Left lung (tissue), 10 donors: ENCODE measurements around the gene AOPEP. TPM values are rescaled to one million over a fixed set of nuclear protein-coding genes. Genes with fewer than 3 reads are reported as not detected.

Experiments
- ATAC-seq: fragments of 200-7000 bp; cut with Tn5 transposase; one replicate; pipeline ENCODE4 v1.9.1; 2020; ENCODE audit warnings: moderate library complexity
- DNase-seq, 4 donors: peaks; one replicate each; pipeline ENCODE4 v3.0.0-alpha.2; 2013 to 2020
- H3K27ac ChIP-seq, 2 donors: fragments of 200-600 bp; sonication (generic) in 1 of 2; one replicate each; pipeline versions ENCODE4 v1.5.0 to v1.8.0; 2020 to 2021
- H3K27me3 ChIP-seq, 2 donors: fragments of 200-600 bp; sonication (generic) in 1 of 2; one replicate each; pipeline versions ENCODE4 v1.5.0 to v1.8.0; 2020 to 2021
- H3K36me3 ChIP-seq, 2 donors: fragments of 200-600 bp; sonication (generic) in 1 of 2; one replicate each; pipeline versions ENCODE4 v1.5.0 to v1.8.0; 2020 to 2021
- H3K4me1 ChIP-seq, 2 donors: fragments of 200-600 bp; one replicate each; pipeline ENCODE4 v1.8.0; 2021
- H3K4me3 ChIP-seq, 2 donors: fragments of 200-600 bp; sonication (generic) in 1 of 2; one replicate each; pipeline versions ENCODE4 v1.5.0 to v1.8.0; 2020 to 2021; ENCODE audit warnings: mild to moderate bottlenecking in 1 of 2
- H3K9me3 ChIP-seq, 2 donors: fragments of 200-600 bp; sonication (generic) in 1 of 2; one replicate each; pipeline versions ENCODE4 v1.5.0 to v1.8.0; 2020 to 2021
- intact Hi-C, 2 donors: fragments of 100-400 bp; cut with DNase I; formaldehyde crosslinking; loops; one replicate each; pipeline versions ENCODE4 v1.11.2 to v1.14.2; 2022
- polyA plus RNA-seq, 6 donors: library from polyadenylated mRNA; unstranded; fragments of 120-200 nt; gene quantifications; one replicate each; pipeline ENCODE4 v1.2.1, GENCODE V29; 2013; ENCODE audit not compliant: insufficient read length in 6 of 6
- total RNA-seq, 2 donors: library from RNA; stranded (reverse); fragmentation: NEBNext Ultra II Directional; extraction: Animal tissue kit (Norgen Biotek cat#: 25700); gene quantifications; one replicate each; pipeline ENCODE4 v1.2.1, GENCODE V29; 2021
- TF ChIP-seq, protein P1 (sequence below), 2 donors: fragments of 200-600 bp; sonication (generic) in 1 of 2; IDR thresholded peaks; one replicate each; pipeline versions ENCODE4 v1.5.0 to v1.8.0; 2021; ENCODE audit warnings: antibody characterized with exemption in 2 of 2
- donor health status: DM: no; HTN: yes; CAD: no.
- donor health status: DM: no; HTN: no; CAD: no.

Gene AOPEP
- total and polyA plus RNA-seq, 8 donors, result 32.5 to 83.2 (median 39.9) TPM

DNA sequence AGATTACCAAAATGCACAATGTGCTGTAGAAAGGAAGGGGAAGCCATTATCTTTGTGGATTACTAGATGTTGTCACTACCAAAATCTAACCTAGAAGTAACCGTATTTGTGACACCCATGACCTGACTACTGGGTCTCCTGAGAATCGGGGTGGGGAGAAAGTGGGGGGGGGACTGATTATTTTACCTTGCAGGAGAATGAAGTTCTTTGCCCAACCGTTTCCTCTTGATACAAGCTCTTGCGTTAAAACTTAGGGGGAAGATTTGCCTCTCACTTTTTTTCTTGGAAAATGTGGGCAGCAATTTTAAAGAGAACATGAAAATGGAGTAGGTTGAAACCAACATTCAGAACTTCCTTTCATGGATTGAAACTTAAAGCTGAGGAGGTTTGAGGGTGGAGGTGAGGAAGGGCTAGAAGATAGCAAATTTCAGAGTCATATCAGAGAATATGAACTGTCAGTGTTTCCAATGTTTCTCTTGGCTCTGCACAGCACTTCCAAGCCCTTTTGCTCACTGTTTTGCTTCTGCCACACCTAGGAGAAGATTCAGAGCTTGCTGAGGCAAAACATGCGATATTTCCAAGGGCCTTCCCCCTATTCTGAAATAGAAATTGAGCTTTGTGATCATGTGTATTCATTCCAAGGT, 280.8 kb downstream of the AOPEP start:
- peak overlapping the region; percentile 94 to 99 for H3K27ac ChIP-seq
- H3K9me3 ChIP-seq, result no peaks in the 10 kb centered on the region
- TF ChIP-seq, protein P1, sequence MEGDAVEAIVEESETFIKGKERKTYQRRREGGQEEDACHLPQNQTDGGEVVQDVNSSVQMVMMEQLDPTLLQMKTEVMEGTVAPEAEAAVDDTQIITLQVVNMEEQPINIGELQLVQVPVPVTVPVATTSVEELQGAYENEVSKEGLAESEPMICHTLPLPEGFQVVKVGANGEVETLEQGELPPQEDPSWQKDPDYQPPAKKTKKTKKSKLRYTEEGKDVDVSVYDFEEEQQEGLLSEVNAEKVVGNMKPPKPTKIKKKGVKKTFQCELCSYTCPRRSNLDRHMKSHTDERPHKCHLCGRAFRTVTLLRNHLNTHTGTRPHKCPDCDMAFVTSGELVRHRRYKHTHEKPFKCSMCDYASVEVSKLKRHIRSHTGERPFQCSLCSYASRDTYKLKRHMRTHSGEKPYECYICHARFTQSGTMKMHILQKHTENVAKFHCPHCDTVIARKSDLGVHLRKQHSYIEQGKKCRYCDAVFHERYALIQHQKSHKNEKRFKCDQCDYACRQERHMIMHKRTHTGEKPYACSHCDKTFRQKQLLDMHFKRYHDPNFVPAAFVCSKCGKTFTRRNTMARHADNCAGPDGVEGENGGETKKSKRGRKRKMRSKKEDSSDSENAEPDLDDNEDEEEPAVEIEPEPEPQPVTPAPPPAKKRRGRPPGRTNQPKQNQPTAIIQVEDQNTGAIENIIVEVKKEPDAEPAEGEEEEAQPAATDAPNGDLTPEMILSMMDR (IDR thresholded peaks at IDR 0.05), result no peak
- intact Hi-C loops, result no loop called here
- ATAC-seq (peak; percentile 22), DNase-seq (no peak)
- peak overlapping the region; percentile 33 to 54 for H3K4me3 ChIP-seq
- no peaks in the 10 kb centered on the region for H3K36me3 ChIP-seq
- peaks cover 3 to 14% of the 10 kb centered on the region in 2 donors for H3K4me1 ChIP-seq
- peaks cover 0 to 39% of the 10 kb centered on the region in 2 donors for H3K27me3 ChIP-seq

DNA sequence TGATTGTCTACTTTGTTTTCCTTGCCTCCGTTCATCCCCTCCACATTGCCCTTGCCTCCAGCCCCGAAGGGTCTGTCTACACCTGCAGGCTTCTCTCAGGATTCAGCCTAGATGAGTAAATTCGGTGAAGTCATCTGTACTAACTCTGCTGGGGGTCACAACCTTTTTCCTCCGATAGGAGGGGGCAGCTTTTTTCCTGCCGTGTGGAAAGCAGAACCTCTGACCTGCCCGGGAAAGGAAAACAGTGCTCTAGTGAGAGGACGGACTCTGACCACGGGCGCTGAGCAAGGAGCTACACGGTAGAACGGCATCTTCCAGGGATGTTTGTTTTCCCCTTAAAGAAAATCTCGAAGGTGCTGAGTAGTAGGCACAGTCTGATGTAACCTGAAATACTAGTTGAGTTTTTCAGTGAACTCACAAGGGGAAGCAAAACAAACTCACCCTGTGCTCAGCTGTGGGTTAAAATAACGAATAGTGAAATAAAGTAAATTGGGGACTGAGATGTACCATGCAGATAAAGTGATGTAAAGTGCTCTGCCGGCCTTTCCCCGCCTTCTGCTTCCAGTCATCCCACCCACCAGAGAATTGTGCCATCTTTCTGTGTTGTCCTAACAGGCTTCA, 281.8 kb downstream of the AOPEP start:
- TF ChIP-seq, protein P1 (IDR thresholded peaks at IDR 0.05), result no peak
- H3K36me3 ChIP-seq, result no peaks in the 10 kb centered on the region
- H3K27me3 ChIP-seq, result peaks cover 0 to 30% of the 10 kb centered on the region in 2 donors
- DNase-seq (no peak), ATAC-seq (peak; percentile 56)
- H3K9me3 ChIP-seq, result no peaks in the 10 kb centered on the region
- H3K4me1 ChIP-seq, result peaks cover 1 to 14% of the 10 kb centered on the region in 2 donors
- intact Hi-C loops, result no loop called here
- peak overlapping the region; percentile 94 to 99 for H3K27ac ChIP-seq
- H3K4me3 ChIP-seq, result peak overlapping the region; percentile 26 to 54

DNA sequence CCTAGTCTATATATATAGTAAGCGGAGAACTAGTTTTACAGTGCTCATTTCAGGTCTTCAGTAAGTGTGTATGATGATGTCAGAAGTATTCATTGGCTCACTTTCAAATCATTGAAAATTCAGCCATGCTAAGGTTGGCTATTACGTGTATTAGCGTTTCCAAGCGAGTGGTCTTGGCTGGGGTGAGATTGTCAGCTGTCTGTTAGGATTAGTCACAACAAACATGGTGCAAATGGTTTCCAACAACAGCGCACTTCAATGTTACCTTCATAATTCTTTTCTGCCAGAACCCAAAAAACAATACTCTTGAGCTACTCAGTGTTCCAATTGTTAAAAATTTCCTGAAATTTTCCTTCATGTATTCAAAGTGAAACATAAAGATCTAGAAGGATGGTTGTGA, 283.0 kb downstream of the AOPEP start:
- H3K4me1 ChIP-seq, result peaks cover 0 to 11% of the 10 kb centered on the region in 2 donors
- H3K27ac ChIP-seq, result peak overlapping the region in 1 of 2 donors; percentile 99
- ATAC-seq (no peak), DNase-seq (no peak)
- TF ChIP-seq, protein P1 (IDR thresholded peaks at IDR 0.05), result no peak
- no peak overlapping the region for H3K4me3 ChIP-seq
- peaks cover 0 to 18% of the 10 kb centered on the region in 2 donors for H3K27me3 ChIP-seq
- intact Hi-C loops, result no loop called here
- no peaks in the 10 kb centered on the region for H3K36me3 ChIP-seq
- H3K9me3 ChIP-seq, result no peaks in the 10 kb centered on the region

DNA sequence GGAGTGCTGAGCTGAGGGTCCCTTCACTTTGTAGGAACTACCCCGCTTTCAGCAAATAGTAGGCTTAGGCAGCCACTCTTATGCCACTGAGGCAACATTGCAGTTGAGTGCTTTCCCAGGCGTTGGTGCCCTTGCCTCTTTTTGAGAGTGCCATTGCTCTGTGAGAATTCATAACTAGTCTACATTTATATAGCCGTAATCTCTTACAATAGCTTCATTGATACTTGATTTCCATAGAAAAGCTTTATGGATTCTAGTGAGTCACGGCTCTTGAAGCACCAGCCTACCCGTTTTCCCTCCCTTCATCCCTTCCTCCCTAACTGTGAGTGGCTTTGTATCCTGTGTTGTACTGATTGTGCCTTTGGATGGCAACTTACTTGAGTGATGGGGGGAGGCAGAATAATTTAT, 283.9 kb downstream of the AOPEP start:
- H3K27ac ChIP-seq, result peak overlapping the region in 1 of 2 donors; percentile 99
- DNase-seq (no peak), ATAC-seq (no peak)
- peaks cover 0 to 11% of the 10 kb centered on the region in 2 donors for H3K27me3 ChIP-seq
- no peak overlapping the region for H3K4me3 ChIP-seq
- no peaks in the 10 kb centered on the region for H3K36me3 ChIP-seq
- H3K9me3 ChIP-seq, result no peaks in the 10 kb centered on the region
- TF ChIP-seq, protein P1 (IDR thresholded peaks at IDR 0.05), result no peak
- H3K4me1 ChIP-seq, result peaks cover 0 to 14% of the 10 kb centered on the region in 2 donors
- intact Hi-C loops, result no loop called here

DNA sequence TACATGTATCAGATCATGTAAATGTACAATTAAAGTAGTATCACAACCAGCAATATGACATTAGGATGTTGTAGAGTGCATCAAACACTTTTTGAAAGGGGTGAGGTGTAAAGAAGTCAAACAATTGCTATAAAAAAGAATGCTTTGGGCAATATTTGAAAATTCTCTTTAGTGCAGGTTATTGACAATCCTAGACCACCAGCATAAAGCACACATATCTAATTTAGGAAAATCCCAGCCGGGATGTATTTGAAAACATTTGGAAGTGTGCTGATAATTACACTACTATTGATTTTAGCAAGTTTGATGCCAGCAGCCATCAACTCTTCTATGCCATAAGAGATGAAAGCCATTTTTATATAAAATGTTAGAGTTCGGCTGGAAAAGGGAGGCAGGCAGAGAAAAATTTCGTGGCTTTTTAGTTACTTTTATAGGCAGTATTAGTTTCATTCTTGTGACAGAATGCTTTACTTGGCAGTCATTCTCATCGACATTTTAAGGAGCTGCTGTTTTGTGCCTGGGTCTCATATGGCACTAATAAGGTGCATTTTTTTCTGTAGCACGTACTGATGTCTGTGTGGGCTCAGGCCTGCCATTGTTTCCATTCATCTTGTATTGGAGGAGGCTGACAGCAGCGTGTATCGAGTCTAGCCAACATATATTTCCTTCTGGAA, 285.7 kb downstream of the AOPEP start:
- no peaks in the 10 kb centered on the region for H3K27me3 ChIP-seq
- peaks cover 0 to 14% of the 10 kb centered on the region in 2 donors for H3K4me1 ChIP-seq
- H3K9me3 ChIP-seq, result no peaks in the 10 kb centered on the region
- H3K36me3 ChIP-seq, result peaks cover 0 to 17% of the 10 kb centered on the region in 2 donors
- H3K4me3 ChIP-seq, result no peak overlapping the region
- intact Hi-C loops, result no loop called here
- DNase-seq (no peak), ATAC-seq (no peak)
- TF ChIP-seq, protein P1 (IDR thresholded peaks at IDR 0.05), result no peak
- H3K27ac ChIP-seq, result no peak overlapping the region
